Measurements from ENCODE around the gene GPR55. TPM values are rescaled to one million over a fixed set of nuclear protein-coding genes. Genes with fewer than 3 reads are reported as not detected.

Gene GPR55
- total and polyA plus RNA-seq, 10 of the 15 experiments (the other 5 are each of a cell fraction or from before 2014, with no cell fraction given) = 2.1 to 30.1 (median 16.2) TPM

DNA sequence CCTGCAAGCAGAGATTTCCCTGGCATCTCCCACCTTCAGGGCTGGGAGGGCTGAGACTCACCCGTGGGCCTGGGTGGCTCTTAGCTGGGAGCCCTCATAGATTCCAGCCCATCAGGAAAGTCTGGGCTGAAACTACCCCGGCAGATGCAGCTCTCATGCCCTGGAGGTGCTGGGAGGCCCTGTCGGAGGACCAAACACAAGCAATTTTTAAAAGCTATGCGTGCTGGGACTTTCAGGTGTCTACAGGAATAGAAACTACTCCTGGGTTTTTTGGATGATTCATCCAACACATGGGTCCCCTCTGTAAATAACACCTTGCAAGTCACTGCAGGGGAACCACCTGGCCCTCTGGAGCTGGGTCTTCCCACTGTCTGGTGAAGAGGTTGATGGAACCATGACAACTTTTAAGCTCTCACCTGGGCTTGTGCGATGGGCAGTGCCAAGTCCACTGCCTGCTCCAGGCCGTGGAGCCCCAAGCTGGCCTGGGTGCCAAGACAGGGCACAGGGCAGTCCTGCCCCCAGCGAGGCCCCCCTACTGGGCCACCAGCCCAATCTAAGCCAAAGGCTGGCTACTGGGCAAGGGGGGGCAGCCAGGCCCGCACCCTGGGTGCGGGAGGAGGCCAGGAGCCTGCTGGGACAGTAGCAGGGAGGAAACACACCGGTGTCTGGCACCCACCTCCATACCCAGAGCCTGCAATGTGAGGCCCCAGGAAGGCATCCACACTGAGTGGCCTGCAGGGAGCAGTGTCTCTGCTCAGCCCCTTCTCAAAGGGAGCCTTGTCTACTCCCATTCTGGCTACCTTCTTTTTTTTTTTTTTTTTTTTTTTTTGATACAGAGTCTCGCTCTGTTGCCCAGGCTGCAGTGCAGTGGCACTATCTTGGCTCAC, 1.1 kb upstream of the GPR55 start (continued):
- TF ChIP-seq, protein P1, sequence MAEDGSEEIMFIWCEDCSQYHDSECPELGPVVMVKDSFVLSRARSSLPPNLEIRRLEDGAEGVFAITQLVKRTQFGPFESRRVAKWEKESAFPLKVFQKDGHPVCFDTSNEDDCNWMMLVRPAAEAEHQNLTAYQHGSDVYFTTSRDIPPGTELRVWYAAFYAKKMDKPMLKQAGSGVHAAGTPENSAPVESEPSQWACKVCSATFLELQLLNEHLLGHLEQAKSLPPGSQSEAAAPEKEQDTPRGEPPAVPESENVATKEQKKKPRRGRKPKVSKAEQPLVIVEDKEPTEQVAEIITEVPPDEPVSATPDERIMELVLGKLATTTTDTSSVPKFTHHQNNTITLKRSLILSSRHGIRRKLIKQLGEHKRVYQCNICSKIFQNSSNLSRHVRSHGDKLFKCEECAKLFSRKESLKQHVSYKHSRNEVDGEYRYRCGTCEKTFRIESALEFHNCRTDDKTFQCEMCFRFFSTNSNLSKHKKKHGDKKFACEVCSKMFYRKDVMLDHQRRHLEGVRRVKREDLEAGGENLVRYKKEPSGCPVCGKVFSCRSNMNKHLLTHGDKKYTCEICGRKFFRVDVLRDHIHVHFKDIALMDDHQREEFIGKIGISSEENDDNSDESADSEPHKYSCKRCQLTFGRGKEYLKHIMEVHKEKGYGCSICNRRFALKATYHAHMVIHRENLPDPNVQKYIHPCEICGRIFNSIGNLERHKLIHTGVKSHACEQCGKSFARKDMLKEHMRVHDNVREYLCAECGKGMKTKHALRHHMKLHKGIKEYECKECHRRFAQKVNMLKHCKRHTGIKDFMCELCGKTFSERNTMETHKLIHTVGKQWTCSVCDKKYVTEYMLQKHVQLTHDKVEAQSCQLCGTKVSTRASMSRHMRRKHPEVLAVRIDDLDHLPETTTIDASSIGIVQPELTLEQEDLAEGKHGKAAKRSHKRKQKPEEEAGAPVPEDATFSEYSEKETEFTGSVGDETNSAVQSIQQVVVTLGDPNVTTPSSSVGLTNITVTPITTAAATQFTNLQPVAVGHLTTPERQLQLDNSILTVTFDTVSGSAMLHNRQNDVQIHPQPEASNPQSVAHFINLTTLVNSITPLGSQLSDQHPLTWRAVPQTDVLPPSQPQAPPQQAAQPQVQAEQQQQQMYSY (CRISPR knock-in tag; IDR thresholded peaks at IDR 0.05) = no peak
- TF ChIP-seq CREB1 (IDR thresholded peaks at IDR 0.05; ENCODE audit: low read depth) (no peak), RUNX3 (IDR thresholded peaks at IDR 0.05; ENCODE audit: low read length) (no peak), NR2C1 (IDR thresholded peaks at IDR 0.05) (no peak), KLF5 (IDR thresholded peaks at IDR 0.05; ENCODE audit: partially characterized antibody) (no peak), CBX5 (IDR thresholded peaks at IDR 0.05; ENCODE audit: low read depth) (no peak), BMI1 (IDR thresholded peaks at IDR 0.05; ENCODE audit: borderline replicate concordance) (peak; percentile 52; the same call in 1 of the 2 replicates), STAT1 (conservative IDR thresholded peaks at IDR 0.05) (no peak), NFYA (IDR thresholded peaks at IDR 0.05; ENCODE audit: borderline replicate concordance, low read depth, low read length) (no peak), BRCA1 (IDR thresholded peaks at IDR 0.05; ENCODE audit: low read depth, low read length) (no peak), ZNF217 (IDR thresholded peaks at IDR 0.05) (peak; percentile 30; the same call in 1 of the 2 replicates), EP300 (IDR thresholded peaks at IDR 0.05; ENCODE audit: borderline replicate concordance in 1 of 2, control insufficient read depth in 1 of 2, low read depth in 2 of 2, low read length in 2 of 2) (peak; percentile 80 to 91; a peak in 3 of 4 replicates), HDAC6 (IDR thresholded peaks at IDR 0.05; ENCODE audit: unreplicated experiment) (no peak)
- TF ChIP-seq, protein P2, sequence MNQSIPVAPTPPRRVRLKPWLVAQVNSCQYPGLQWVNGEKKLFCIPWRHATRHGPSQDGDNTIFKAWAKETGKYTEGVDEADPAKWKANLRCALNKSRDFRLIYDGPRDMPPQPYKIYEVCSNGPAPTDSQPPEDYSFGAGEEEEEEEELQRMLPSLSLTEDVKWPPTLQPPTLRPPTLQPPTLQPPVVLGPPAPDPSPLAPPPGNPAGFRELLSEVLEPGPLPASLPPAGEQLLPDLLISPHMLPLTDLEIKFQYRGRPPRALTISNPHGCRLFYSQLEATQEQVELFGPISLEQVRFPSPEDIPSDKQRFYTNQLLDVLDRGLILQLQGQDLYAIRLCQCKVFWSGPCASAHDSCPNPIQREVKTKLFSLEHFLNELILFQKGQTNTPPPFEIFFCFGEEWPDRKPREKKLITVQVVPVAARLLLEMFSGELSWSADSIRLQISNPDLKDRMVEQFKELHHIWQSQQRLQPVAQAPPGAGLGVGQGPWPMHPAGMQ (IDR thresholded peaks at IDR 0.05; ENCODE audit: borderline replicate concordance) = no peak
- TF ChIP-seq, protein P3, sequence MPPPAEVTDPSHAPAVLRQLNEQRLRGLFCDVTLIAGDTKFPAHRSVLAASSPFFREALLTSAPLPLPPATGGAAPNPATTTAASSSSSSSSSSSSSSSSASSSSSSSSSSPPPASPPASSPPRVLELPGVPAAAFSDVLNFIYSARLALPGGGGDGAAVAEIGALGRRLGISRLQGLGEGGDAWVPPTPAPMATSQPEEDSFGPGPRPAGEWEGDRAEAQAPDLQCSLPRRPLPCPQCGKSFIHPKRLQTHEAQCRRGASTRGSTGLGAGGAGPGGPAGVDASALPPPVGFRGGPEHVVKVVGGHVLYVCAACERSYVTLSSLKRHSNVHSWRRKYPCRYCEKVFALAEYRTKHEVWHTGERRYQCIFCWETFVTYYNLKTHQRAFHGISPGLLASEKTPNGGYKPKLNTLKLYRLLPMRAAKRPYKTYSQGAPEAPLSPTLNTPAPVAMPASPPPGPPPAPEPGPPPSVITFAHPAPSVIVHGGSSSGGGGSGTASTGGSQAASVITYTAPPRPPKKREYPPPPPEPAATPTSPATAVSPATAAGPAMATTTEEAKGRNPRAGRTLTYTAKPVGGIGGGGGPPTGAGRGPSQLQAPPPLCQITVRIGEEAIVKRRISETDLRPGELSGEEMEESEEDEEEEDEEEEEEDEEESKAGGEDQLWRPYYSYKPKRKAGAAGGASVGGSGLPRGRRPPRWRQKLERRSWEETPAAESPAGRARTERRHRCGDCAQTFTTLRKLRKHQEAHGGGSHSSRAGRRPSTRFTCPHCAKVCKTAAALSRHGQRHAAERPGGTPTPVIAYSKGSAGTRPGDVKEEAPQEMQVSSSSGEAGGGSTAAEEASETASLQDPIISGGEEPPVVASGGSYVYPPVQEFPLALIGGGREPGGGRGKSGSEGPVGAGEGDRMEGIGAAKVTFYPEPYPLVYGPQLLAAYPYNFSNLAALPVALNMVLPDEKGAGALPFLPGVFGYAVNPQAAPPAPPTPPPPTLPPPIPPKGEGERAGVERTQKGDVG (CRISPR knock-in tag; IDR thresholded peaks at IDR 0.05) = 0 out of 2 replicates have a peak, but pooled peaks have one; percentile 30
- TF ChIP-seq, protein P4, sequence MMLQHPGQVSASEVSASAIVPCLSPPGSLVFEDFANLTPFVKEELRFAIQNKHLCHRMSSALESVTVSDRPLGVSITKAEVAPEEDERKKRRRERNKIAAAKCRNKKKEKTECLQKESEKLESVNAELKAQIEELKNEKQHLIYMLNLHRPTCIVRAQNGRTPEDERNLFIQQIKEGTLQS (IDR thresholded peaks at IDR 0.05; ENCODE audit: borderline replicate concordance, extremely low read depth, low read depth, low read length) = no peak
- TF ChIP-seq, protein P5, sequence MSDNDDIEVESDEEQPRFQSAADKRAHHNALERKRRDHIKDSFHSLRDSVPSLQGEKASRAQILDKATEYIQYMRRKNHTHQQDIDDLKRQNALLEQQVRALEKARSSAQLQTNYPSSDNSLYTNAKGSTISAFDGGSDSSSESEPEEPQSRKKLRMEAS (IDR thresholded peaks at IDR 0.05; ENCODE audit: low read depth, low read length) = no peak
- TF ChIP-seq, protein P6, sequence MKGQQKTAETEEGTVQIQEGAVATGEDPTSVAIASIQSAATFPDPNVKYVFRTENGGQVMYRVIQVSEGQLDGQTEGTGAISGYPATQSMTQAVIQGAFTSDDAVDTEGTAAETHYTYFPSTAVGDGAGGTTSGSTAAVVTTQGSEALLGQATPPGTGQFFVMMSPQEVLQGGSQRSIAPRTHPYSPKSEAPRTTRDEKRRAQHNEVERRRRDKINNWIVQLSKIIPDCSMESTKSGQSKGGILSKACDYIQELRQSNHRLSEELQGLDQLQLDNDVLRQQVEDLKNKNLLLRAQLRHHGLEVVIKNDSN (IDR thresholded peaks at IDR 0.05; ENCODE audit: borderline replicate concordance, extremely low read length, insufficient read depth, low read depth, low read length) = no peak
